ENCODE measurements around the gene HOXB8. TPM values are rescaled to one million over a fixed set of nuclear protein-coding genes. Genes with fewer than 3 reads are reported as not detected.

HOXB8 gene
- total RNA-seq: 0.10 TPM in 1 of 2 replicates, not detected in the other

GRCh38 chr17:48615047-48615962 lies at the start of gene HOXB8:
TSS of gene HOXB8 (minus strand) at chr17:48615292. CDS start at chr17:48614704, 588 bp downstream.

GRCh38 chr17:48626245-48627117 lies 11.4 kb upstream of the HOXB8 start, which contains the start of gene HOXB9:
TSS of gene HOXB9 (minus strand) at chr17:48626358. CDS start at chr17:48626269, 89 bp downstream.

GRCh38 chr17:48610282-48611211 lies 4.5 kb downstream of the HOXB8 start, which contains the start of gene HOXB7:
TSS of gene HOXB7 (minus strand) at chr17:48611017. CDS start at chr17:48610918, 99 bp downstream.

GRCh38 chr17:48604770-48605329 lies 10.2 kb downstream of the HOXB8 start, which contains the start of gene HOXB6:
TSS of gene HOXB6 (minus strand) at chr17:48604986. CDS start at chr17:48598150, 6,836 bp downstream.

GRCh38 chr17:48593126-48593829 lies 21.8 kb downstream of the HOXB8 start, which contains the start of gene HOXB5:
TSS of gene HOXB5 (minus strand) at chr17:48593779. CDS start at chr17:48593682, 97 bp downstream.

GRCh38 chr17:48589831-48590606 lies 25.1 kb downstream of the HOXB8 start, which contains the start of gene HOXB3:
TSS of gene HOXB3 (minus strand) at chr17:48590241. CDS start at chr17:48552474, 37,767 bp downstream.

GRCh38 chr17:48577946-48578615 lies 37.0 kb downstream of the HOXB8 start, which contains the start of gene HOXB4:
TSS of gene HOXB4 (minus strand) at chr17:48578350. CDS start at chr17:48578319, 31 bp downstream.

Other genes with a start within 250 kb of the HOXB8 start
- not detected in 2 replicates for gene SKAP1, start 185.1 kb downstream of the HOXB8 start, total RNA-seq
- not detected in 2 replicates for gene HOXB1, start 84.3 kb downstream of the HOXB8 start, total RNA-seq
- 7.5 and 12.0 TPM in 2 replicates for gene HOXB2, start 70.2 kb downstream of the HOXB8 start, total RNA-seq
- gene HOXB4, start 36.9 kb downstream of the HOXB8 start, total RNA-seq: 3.1 and 4.6 TPM in 2 replicates
- 8.4 and 11.1 TPM in 2 replicates for gene HOXB3, start 25.1 kb downstream of the HOXB8 start, total RNA-seq
- gene HOXB5, start 21.5 kb downstream of the HOXB8 start, total RNA-seq: 0.20 and 0.50 TPM in 2 replicates
- gene HOXB6, start 10.3 kb downstream of the HOXB8 start, total RNA-seq: 2.3 and 3.0 TPM in 2 replicates
- gene HOXB7, start 4.3 kb downstream of the HOXB8 start, total RNA-seq: 1.6 and 1.8 TPM in 2 replicates
- not detected in 2 replicates for gene HOXB9, start 11.1 kb upstream of the HOXB8 start, total RNA-seq
- not detected in 2 replicates for gene PRAC1, start 107.2 kb upstream of the HOXB8 start, total RNA-seq
- gene PRAC2, start 107.9 kb upstream of the HOXB8 start, total RNA-seq: not detected in 2 replicates
- gene HOXB13, start 113.5 kb upstream of the HOXB8 start, total RNA-seq: not detected in 2 replicates
- gene TTLL6, start 201.9 kb upstream of the HOXB8 start, total RNA-seq: under 0.01 TPM in 1 of 2 replicates, not detected in the other
- gene CALCOCO2, start 215.7 kb upstream of the HOXB8 start, total RNA-seq: 47.5 and 49.1 TPM in 2 replicates

Data from smooth muscle cell of the pulmonary artery (primary cell).